ENCODE data around the gene URAD. TPM values are rescaled to one million over a fixed set of nuclear protein-coding genes. Genes with fewer than 3 reads are reported as not detected.
A peak's percentile ranks its signal among the peaks of the same experiment; 100 is the strongest.
"Not testable (repeated sequence)": the region's sequence is repeated elsewhere in the genome, so short reads cannot be mapped to it uniquely, and the experiment has no call there.

URAD gene
- total RNA-seq, 2 experiments from 2014 or later: not detected

GRCh38 chr13:28012383-28012782 lies 23.9 kb upstream of the URAD start:
- Mint-ChIP-seq H3K27me3 (peaks cover 3% of the 10 kb centered on the region), H3K36me3 (no peaks in the 10 kb centered on the region), H3K9me3 (no peaks in the 10 kb centered on the region), H3K4me1 (peaks cover 7% of the 10 kb centered on the region), H3K27ac (no peak overlapping the region), H3K4me3 (no peak overlapping the region)
- DNase-seq: no peak

- peaks cover 7% of the 10 kb centered on the region for H3K4me1 Mint-ChIP-seq
- H3K27ac Mint-ChIP-seq: no peak overlapping the region
These were observed 21.6 kb upstream of the URAD start for GRCh38 chr13:28010046-28010445.

GRCh38 chr13:28005016-28005415 lies 16.5 kb upstream of the URAD start:
- not testable (repeated sequence) for H3K9me3 Mint-ChIP-seq, H3K36me3 Mint-ChIP-seq, H3K27ac Mint-ChIP-seq, H3K4me1 Mint-ChIP-seq, DNase-seq, H3K4me3 Mint-ChIP-seq, H3K27me3 Mint-ChIP-seq

More at GRCh38 chr13:28010046-28010445, 21.6 kb upstream of the URAD start:
- Mint-ChIP-seq H3K4me3 (no peak overlapping the region), H3K9me3 (no peaks in the 10 kb centered on the region), H3K27me3 (peaks cover 3% of the 10 kb centered on the region), H3K36me3 (no peaks in the 10 kb centered on the region)
- no peak for DNase-seq

- Mint-ChIP-seq H3K4me3 (no peak overlapping the region), H3K27me3 (no peaks in the 10 kb centered on the region), H3K27ac (no peak overlapping the region), H3K36me3 (no peaks in the 10 kb centered on the region), H3K9me3 (no peaks in the 10 kb centered on the region), H3K4me1 (no peaks in the 10 kb centered on the region)
- DNase-seq: no peak
These were observed 14.6 kb upstream of the URAD start for GRCh38 chr13:28002886-28003698.

GRCh38 chr13:28001837-28002473 lies 13.5 kb upstream of the URAD start:
- Mint-ChIP-seq H3K4me1 (no peaks in the 10 kb centered on the region), H3K4me3 (no peak overlapping the region)

GRCh38 chr13:28001049-28001448 lies 12.6 kb upstream of the URAD start:
- DNase-seq: no peak
- Mint-ChIP-seq H3K36me3 (no peaks in the 10 kb centered on the region), H3K4me1 (no peaks in the 10 kb centered on the region), H3K27ac (no peak overlapping the region), H3K9me3 (no peaks in the 10 kb centered on the region), H3K27me3 (no peaks in the 10 kb centered on the region), H3K4me3 (no peak overlapping the region)

More at GRCh38 chr13:28001837-28002473, 13.5 kb upstream of the URAD start:
- DNase-seq: no peak
- no peaks in the 10 kb centered on the region for H3K27me3 Mint-ChIP-seq
- H3K36me3 Mint-ChIP-seq: no peaks in the 10 kb centered on the region
- H3K27ac Mint-ChIP-seq: no peak overlapping the region
- H3K9me3 Mint-ChIP-seq: no peaks in the 10 kb centered on the region

GRCh38 chr13:28000567-28000966 lies 12.1 kb upstream of the URAD start:
- Mint-ChIP-seq H3K4me1 (no peaks in the 10 kb centered on the region), H3K9me3 (no peaks in the 10 kb centered on the region), H3K36me3 (no peaks in the 10 kb centered on the region), H3K27ac (no peak overlapping the region), H3K27me3 (no peaks in the 10 kb centered on the region), H3K4me3 (no peak overlapping the region)
- no peak for DNase-seq

- H3K27me3 Mint-ChIP-seq: no peaks in the 10 kb centered on the region
- DNase-seq: no peak
- no peaks in the 10 kb centered on the region for H3K4me1 Mint-ChIP-seq
- no peak overlapping the region for H3K27ac Mint-ChIP-seq
- no peaks in the 10 kb centered on the region for H3K9me3 Mint-ChIP-seq
- H3K4me3 Mint-ChIP-seq: no peak overlapping the region
- H3K36me3 Mint-ChIP-seq: no peaks in the 10 kb centered on the region
These were observed 9.5 kb upstream of the URAD start for GRCh38 chr13:27997904-27998522.

- Mint-ChIP-seq H3K4me3 (no peak overlapping the region), H3K27ac (no peak overlapping the region), H3K36me3 (no peaks in the 10 kb centered on the region), H3K27me3 (peaks cover 6% of the 10 kb centered on the region), H3K4me1 (no peaks in the 10 kb centered on the region), H3K9me3 (no peaks in the 10 kb centered on the region)
- no peak for DNase-seq
These were observed 3.4 kb upstream of the URAD start for GRCh38 chr13:27991881-27992280.

- Mint-ChIP-seq H3K36me3 (no peaks in the 10 kb centered on the region), H3K27ac (no peak overlapping the region), H3K4me1 (peaks cover 4% of the 10 kb centered on the region), H3K27me3 (peaks cover 44% of the 10 kb centered on the region), H3K9me3 (no peaks in the 10 kb centered on the region), H3K4me3 (no peak overlapping the region)
- no peak for DNase-seq
These were observed 2.9 kb downstream of the URAD start for GRCh38 chr13:27985600-27985999.

- no peak overlapping the region for H3K27ac Mint-ChIP-seq
- no peak overlapping the region for H3K4me3 Mint-ChIP-seq
- peaks cover 14% of the 10 kb centered on the region for H3K4me1 Mint-ChIP-seq
- H3K9me3 Mint-ChIP-seq: no peaks in the 10 kb centered on the region
- DNase-seq: no peak
- H3K36me3 Mint-ChIP-seq: no peaks in the 10 kb centered on the region
- peaks cover 68% of the 10 kb centered on the region for H3K27me3 Mint-ChIP-seq
These were observed 6.1 kb downstream of the URAD start for GRCh38 chr13:27982361-27982760.

- H3K27ac Mint-ChIP-seq: no peak overlapping the region
- peaks cover 76% of the 10 kb centered on the region for H3K27me3 Mint-ChIP-seq
- no peaks in the 10 kb centered on the region for H3K9me3 Mint-ChIP-seq
- peaks cover 15% of the 10 kb centered on the region for H3K4me1 Mint-ChIP-seq
- no peak for DNase-seq
- H3K36me3 Mint-ChIP-seq: no peaks in the 10 kb centered on the region
- no peak overlapping the region for H3K4me3 Mint-ChIP-seq
These were observed 7.3 kb downstream of the URAD start for GRCh38 chr13:27981006-27981708.

GRCh38 chr13:27980280-27980998 lies 8.1 kb downstream of the URAD start:
- peak overlapping the region; percentile 51 for H3K4me3 Mint-ChIP-seq
- peaks cover 83% of the 10 kb centered on the region for H3K27me3 Mint-ChIP-seq
- DNase-seq: no peak
- H3K27ac Mint-ChIP-seq: no peak overlapping the region
- H3K9me3 Mint-ChIP-seq: no peaks in the 10 kb centered on the region
- H3K36me3 Mint-ChIP-seq: no peaks in the 10 kb centered on the region
- peaks cover 19% of the 10 kb centered on the region for H3K4me1 Mint-ChIP-seq

GRCh38 chr13:27979765-27980279 lies 8.7 kb downstream of the URAD start:
- H3K27ac Mint-ChIP-seq: no peak overlapping the region
- peaks cover 89% of the 10 kb centered on the region for H3K27me3 Mint-ChIP-seq
- no peaks in the 10 kb centered on the region for H3K36me3 Mint-ChIP-seq
- DNase-seq: no peak
- H3K4me1 Mint-ChIP-seq: peaks cover 22% of the 10 kb centered on the region
- peak overlapping the region; percentile 51 for H3K4me3 Mint-ChIP-seq
- no peaks in the 10 kb centered on the region for H3K9me3 Mint-ChIP-seq
